ENCODE data around the gene N4BP2L2. TPM values are rescaled to one million over a fixed set of nuclear protein-coding genes. Genes with fewer than 3 reads are reported as not detected.

The N4BP2L2 gene
- polyA plus RNA-seq, 1 donor (not counting 4 experiments of a cell fraction or from before 2014, with no cell fraction given): 75.4 TPM

GRCh38 chr13:32472194-32472621 is 66.4 kb downstream of the N4BP2L2 start:
- Histone ChIP-seq H3K4me2 (ENCODE audit: control insufficient read depth, extremely low read depth, insufficient read depth, low read depth, low read length) (no peak overlapping the region), H4K20me1 (ENCODE audit: control insufficient read depth, extremely low read depth, insufficient read depth, low read length) (no peaks in the 10 kb centered on the region), H3K36me3 (ENCODE audit: control insufficient read depth in 2 of 2, extremely low read depth in 1 of 2, insufficient read depth in 2 of 2, low read length in 2 of 2) (peaks cover 0 to 11% of the 10 kb centered on the region in 2 experiments), H3K9me3 (ENCODE audit: control insufficient read depth, low read depth, low read length) (no peaks in the 10 kb centered on the region), H3K4me1 (ENCODE audit: control insufficient read depth, extremely low read depth, insufficient read depth, low read length) (no peaks in the 10 kb centered on the region), H3K9ac (ENCODE audit: control insufficient read depth, extremely low read depth, insufficient read depth, low read length) (no peak overlapping the region), H3K27me3 (ENCODE audit: control insufficient read depth, extremely low read depth, insufficient read depth, low read length) (no peaks in the 10 kb centered on the region), H3K4me3 (ENCODE audit: control insufficient read depth in 2 of 3, extremely low read depth in 1 of 3, insufficient read depth in 2 of 3, low read depth in 1 of 3, low read length in 3 of 3) (no peak overlapping the region), H2AFZ (ENCODE audit: control insufficient read depth, low read length) (no peak overlapping the region), H3K27ac (ENCODE audit: control insufficient read depth, insufficient read depth, low read length) (no peak overlapping the region), H3K9me1 (ENCODE audit: control insufficient read depth, extremely low read depth, insufficient read depth, low read length) (no peaks in the 10 kb centered on the region), H3K79me2 (ENCODE audit: control insufficient read depth, insufficient read depth, low read length) (no peaks in the 10 kb centered on the region)
- FAIRE-seq (no peak), DNase-seq (ENCODE audit: low read depth, low spot score) (no peak)
- dilution Hi-C loops (cut with MboI; ENCODE audit: extremely low pct_ligation_motif_present, low sequenced_read_pairs): no loop called here
- TF ChIP-seq, protein P1, sequence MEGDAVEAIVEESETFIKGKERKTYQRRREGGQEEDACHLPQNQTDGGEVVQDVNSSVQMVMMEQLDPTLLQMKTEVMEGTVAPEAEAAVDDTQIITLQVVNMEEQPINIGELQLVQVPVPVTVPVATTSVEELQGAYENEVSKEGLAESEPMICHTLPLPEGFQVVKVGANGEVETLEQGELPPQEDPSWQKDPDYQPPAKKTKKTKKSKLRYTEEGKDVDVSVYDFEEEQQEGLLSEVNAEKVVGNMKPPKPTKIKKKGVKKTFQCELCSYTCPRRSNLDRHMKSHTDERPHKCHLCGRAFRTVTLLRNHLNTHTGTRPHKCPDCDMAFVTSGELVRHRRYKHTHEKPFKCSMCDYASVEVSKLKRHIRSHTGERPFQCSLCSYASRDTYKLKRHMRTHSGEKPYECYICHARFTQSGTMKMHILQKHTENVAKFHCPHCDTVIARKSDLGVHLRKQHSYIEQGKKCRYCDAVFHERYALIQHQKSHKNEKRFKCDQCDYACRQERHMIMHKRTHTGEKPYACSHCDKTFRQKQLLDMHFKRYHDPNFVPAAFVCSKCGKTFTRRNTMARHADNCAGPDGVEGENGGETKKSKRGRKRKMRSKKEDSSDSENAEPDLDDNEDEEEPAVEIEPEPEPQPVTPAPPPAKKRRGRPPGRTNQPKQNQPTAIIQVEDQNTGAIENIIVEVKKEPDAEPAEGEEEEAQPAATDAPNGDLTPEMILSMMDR (optimal IDR thresholded peaks at IDR 0.05 in 1 of 3, IDR thresholded peaks at IDR 0.05 in 1 of 3, conservative IDR thresholded peaks at IDR 0.05 in 1 of 3; ENCODE audit: extremely low read depth in 1 of 3, insufficient read depth in 2 of 3, low read length in 3 of 3): no peak
- no peak for TF ChIP-seq EZH2 (IDR thresholded peaks at IDR 0.05; ENCODE audit: low read length)

GRCh38 chr13:32471187-32471922 is 67.2 kb downstream of the N4BP2L2 start:
- H2AFZ ChIP-seq (ENCODE audit: control insufficient read depth, low read length): no peak overlapping the region
- H4K20me1 ChIP-seq (ENCODE audit: control insufficient read depth, extremely low read depth, insufficient read depth, low read length): no peaks in the 10 kb centered on the region
- dilution Hi-C loops (cut with MboI; ENCODE audit: extremely low pct_ligation_motif_present, low sequenced_read_pairs): no loop called here
- no peak overlapping the region for H3K9ac ChIP-seq (ENCODE audit: control insufficient read depth, extremely low read depth, insufficient read depth, low read length)
- H3K4me2 ChIP-seq (ENCODE audit: control insufficient read depth, extremely low read depth, insufficient read depth, low read depth, low read length): no peak overlapping the region
- H3K27me3 ChIP-seq (ENCODE audit: control insufficient read depth, extremely low read depth, insufficient read depth, low read length): no peaks in the 10 kb centered on the region
- no peak for FAIRE-seq
- TF ChIP-seq EZH2 (IDR thresholded peaks at IDR 0.05; ENCODE audit: low read length): no peak
- TF ChIP-seq, protein P1 (optimal IDR thresholded peaks at IDR 0.05 in 1 of 3, IDR thresholded peaks at IDR 0.05 in 1 of 3, conservative IDR thresholded peaks at IDR 0.05 in 1 of 3; ENCODE audit: extremely low read depth in 1 of 3, insufficient read depth in 2 of 3, low read length in 3 of 3): no peak
- no peaks in the 10 kb centered on the region for H3K9me1 ChIP-seq (ENCODE audit: control insufficient read depth, extremely low read depth, insufficient read depth, low read length)
- no peaks in the 10 kb centered on the region for H3K79me2 ChIP-seq (ENCODE audit: control insufficient read depth, insufficient read depth, low read length)
- H3K4me3 ChIP-seq (ENCODE audit: control insufficient read depth in 2 of 3, extremely low read depth in 1 of 3, insufficient read depth in 2 of 3, low read depth in 1 of 3, low read length in 3 of 3): no peak overlapping the region
- no peak for DNase-seq (ENCODE audit: low read depth, low spot score)
- H3K36me3 ChIP-seq (ENCODE audit: control insufficient read depth in 2 of 2, extremely low read depth in 1 of 2, insufficient read depth in 2 of 2, low read length in 2 of 2): peaks cover 0 to 10% of the 10 kb centered on the region in 2 experiments
- H3K9me3 ChIP-seq (ENCODE audit: control insufficient read depth, low read depth, low read length): no peaks in the 10 kb centered on the region
- no peak overlapping the region for H3K27ac ChIP-seq (ENCODE audit: control insufficient read depth, insufficient read depth, low read length)
- H3K4me1 ChIP-seq (ENCODE audit: control insufficient read depth, extremely low read depth, insufficient read depth, low read length): no peaks in the 10 kb centered on the region

All from keratinocyte (primary cell).